HG03575 (cell line): ENCODE results near the gene FNBP1.
"Not testable (repeated sequence)": the region's sequence is repeated elsewhere in the genome, so short reads cannot be mapped to it uniquely, and the experiment has no call there.

Experiments used
- ATAC-seq: cut with Tn5 transposase; IDR thresholded peaks from one replicate; pipeline ENCODE4 v1.9.1; 2021; ENCODE audit not compliant: unreplicated experiment, insufficient number of reproducible peaks, low FRiP score; ENCODE audit errors: extremely low read depth

FNBP1 gene

GRCh38 chr9:129972816-129973215 lies 70.2 kb downstream of the FNBP1 start:
- ATAC-seq: no peak

- no peak for ATAC-seq
Observed at GRCh38 chr9:129968690-129969485, 74.1 kb downstream of the FNBP1 start.

- ATAC-seq: no peak
Observed at GRCh38 chr9:129964901-129965734, 77.9 kb downstream of the FNBP1 start.

- ATAC-seq: no peak
Observed at GRCh38 chr9:129962889-129963703, 79.9 kb downstream of the FNBP1 start.

GRCh38 chr9:129962451-129962864 lies 80.5 kb downstream of the FNBP1 start:
- no peak for ATAC-seq

- no peak for ATAC-seq
Observed at GRCh38 chr9:129958796-129959195, 84.2 kb downstream of the FNBP1 start.

- no peak for ATAC-seq
Observed at GRCh38 chr9:129954868-129955550, 88.0 kb downstream of the FNBP1 start.

- no peak for ATAC-seq
Observed at GRCh38 chr9:129953736-129954135, 89.3 kb downstream of the FNBP1 start.

GRCh38 chr9:129952337-129952736 lies 90.7 kb downstream of the FNBP1 start:
- no peak for ATAC-seq

- ATAC-seq: no peak
Observed at GRCh38 chr9:129949821-129950220, 93.2 kb downstream of the FNBP1 start.

- ATAC-seq: not testable (repeated sequence)
Observed at GRCh38 chr9:129948626-129949025, 94.4 kb downstream of the FNBP1 start.

GRCh38 chr9:129946246-129946995 lies 96.6 kb downstream of the FNBP1 start:
- ATAC-seq: no peak

GRCh38 chr9:129945314-129945713 lies 97.7 kb downstream of the FNBP1 start:
- ATAC-seq: no peak

GRCh38 chr9:129944506-129945116 lies 98.4 kb downstream of the FNBP1 start:
- ATAC-seq: no peak

GRCh38 chr9:129939431-129939830 lies 103.6 kb downstream of the FNBP1 start:
- no peak for ATAC-seq

GRCh38 chr9:129938291-129938979 lies 104.6 kb downstream of the FNBP1 start:
- no peak for ATAC-seq

GRCh38 chr9:129937879-129938278 lies 105.1 kb downstream of the FNBP1 start:
- ATAC-seq: not testable (repeated sequence)
